Measurements from ENCODE around the gene KIF25. TPM values are rescaled to one million over a fixed set of nuclear protein-coding genes. Genes with fewer than 3 reads are reported as not detected.

The KIF25 gene
- total RNA-seq, 2 donors from 2014 or later, result 0.28 to 0.82 TPM

DNA sequence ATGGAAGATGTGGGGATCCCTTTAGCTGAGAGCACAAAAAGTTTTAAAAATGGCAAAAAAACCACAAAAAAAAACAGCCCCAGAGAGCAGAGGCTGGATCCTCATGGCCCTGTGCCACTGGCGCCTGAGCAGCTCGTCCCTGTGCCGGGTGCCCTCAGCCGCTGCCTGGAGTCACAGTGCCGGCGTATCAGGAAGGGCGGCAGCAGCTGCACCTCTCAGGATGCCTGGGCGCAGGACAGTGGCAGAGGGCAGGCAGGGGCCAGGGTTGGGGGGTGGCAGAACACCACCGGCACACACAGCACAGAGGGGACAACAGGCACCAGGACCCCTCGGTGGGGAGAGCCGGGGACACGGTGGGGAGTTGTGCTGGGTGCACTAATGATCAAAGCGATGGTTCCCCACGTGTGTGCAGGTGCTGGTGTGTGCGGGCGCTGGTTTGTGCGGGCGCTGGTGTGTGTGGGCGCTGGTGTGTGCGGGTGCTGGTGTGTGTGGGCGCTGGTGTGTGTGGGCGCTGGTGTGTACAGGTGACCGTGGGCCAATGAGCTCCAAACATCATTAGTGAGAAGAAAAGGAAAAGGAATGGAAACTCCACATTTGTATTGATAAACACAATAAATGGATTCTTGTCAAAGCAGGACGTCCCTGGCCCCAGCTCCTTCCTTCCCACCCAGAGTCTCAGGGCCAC, 83.1 kb downstream of the KIF25 start:
- Histone ChIP-seq H3K9me3 (no peaks in the 10 kb centered on the region), H3K36me3 (no peaks in the 10 kb centered on the region), H3K27ac (no peak overlapping the region), H3K27me3 (replicated peaks; ENCODE audit: insufficient read depth) (no peaks in the 10 kb centered on the region), H3K4me1 (replicated peaks) (no peaks in the 10 kb centered on the region), H3K4me3 (no peak overlapping the region)
- intact Hi-C loops (cut with DNase I), result no loop called here
- 87% methylated on average over 24 of the region's 24 CpGs for WGBS
- DNase-seq (ENCODE audit: low spot score), result no peak
- TF ChIP-seq, protein P1, sequence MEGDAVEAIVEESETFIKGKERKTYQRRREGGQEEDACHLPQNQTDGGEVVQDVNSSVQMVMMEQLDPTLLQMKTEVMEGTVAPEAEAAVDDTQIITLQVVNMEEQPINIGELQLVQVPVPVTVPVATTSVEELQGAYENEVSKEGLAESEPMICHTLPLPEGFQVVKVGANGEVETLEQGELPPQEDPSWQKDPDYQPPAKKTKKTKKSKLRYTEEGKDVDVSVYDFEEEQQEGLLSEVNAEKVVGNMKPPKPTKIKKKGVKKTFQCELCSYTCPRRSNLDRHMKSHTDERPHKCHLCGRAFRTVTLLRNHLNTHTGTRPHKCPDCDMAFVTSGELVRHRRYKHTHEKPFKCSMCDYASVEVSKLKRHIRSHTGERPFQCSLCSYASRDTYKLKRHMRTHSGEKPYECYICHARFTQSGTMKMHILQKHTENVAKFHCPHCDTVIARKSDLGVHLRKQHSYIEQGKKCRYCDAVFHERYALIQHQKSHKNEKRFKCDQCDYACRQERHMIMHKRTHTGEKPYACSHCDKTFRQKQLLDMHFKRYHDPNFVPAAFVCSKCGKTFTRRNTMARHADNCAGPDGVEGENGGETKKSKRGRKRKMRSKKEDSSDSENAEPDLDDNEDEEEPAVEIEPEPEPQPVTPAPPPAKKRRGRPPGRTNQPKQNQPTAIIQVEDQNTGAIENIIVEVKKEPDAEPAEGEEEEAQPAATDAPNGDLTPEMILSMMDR (IDR thresholded peaks at IDR 0.05), result no peak
- TF ChIP-seq POLR2AphosphoS5 (IDR thresholded peaks at IDR 0.05) (no peak), POLR2A (IDR thresholded peaks at IDR 0.05) (no peak)

DNA sequence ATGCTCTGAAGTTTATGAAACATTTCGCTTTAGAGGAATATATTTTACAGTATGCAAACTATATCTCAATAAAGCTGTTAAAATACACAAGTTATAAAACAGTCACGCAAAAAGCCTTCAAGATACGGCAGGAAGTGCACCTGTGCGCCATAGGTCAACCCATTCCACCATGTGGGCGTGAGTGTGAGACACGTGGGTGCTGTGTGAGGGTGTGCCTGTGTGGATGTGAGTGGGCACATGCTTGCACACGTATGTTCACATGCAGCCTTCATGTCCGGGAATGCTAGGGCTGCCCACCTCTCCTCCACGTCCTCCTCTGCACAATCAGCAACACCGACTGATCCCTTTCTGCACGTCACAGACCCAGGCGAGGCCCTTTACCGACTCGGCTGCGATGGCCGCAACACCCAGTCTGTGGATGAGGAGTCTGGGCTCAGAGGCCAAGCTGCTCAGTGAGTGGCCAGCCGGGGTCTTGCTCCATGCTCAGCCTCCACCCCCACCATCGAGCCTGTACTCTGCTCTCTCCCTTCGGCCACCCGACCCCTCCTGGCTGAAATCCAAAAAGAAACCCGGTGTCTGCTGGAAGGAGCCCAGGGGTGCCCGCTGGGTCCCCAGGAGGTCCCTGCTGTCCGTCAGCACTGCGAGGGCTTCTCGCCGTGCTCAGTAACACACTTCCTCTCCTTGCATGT, 84.5 kb downstream of the KIF25 start:
- H3K9me3 ChIP-seq, result no peaks in the 10 kb centered on the region
- H3K4me3 ChIP-seq, result no peak overlapping the region
- H3K4me1 ChIP-seq (replicated peaks), result no peaks in the 10 kb centered on the region
- no peaks in the 10 kb centered on the region for H3K36me3 ChIP-seq
- no peaks in the 10 kb centered on the region for H3K27me3 ChIP-seq (replicated peaks; ENCODE audit: insufficient read depth)
- 80% methylated on average over 26 of the region's 26 CpGs for WGBS
- no peak overlapping the region for H3K27ac ChIP-seq
- intact Hi-C loops (cut with DNase I), result no loop called here
- TF ChIP-seq POLR2AphosphoS5 (IDR thresholded peaks at IDR 0.05) (no peak), POLR2A (IDR thresholded peaks at IDR 0.05) (no peak)
- TF ChIP-seq, protein P1 (IDR thresholded peaks at IDR 0.05), result no peak
- no peak for DNase-seq (ENCODE audit: low spot score)

DNA sequence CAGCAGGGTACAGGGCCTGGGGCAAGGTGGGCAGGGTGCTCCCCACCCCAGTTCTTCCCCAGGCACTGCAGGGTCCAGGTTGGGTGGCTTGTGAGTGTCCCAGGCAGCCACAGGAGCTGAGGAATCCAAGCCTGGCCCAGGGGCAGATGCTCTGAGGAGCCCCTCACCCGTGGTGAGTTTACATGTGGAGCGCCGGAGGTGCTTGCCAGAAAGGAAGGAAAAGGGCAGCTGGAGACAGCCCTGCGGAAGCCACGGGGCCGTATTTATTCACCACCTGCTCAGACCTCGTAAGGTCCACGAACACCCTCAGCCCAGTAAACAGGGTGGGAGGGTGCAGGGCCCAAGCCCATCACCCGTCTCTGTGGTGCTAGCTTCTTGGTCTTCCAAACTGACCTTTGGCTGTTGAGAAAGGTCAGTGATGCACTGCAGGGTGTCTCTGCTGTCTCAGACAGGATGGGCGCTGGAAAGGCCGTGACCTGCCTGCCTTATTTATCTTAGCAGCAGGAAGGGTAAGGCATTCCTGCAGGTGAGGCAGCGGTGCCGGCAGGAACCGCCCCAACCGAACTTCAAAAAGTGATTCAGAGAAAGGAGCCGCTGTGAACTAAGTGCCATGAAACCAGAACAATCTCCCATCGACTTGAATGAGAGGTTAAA, 85.5 kb downstream of the KIF25 start:
- Histone ChIP-seq H3K36me3 (no peaks in the 10 kb centered on the region), H3K9me3 (no peaks in the 10 kb centered on the region), H3K4me1 (replicated peaks) (no peaks in the 10 kb centered on the region), H3K4me3 (no peak overlapping the region), H3K27ac (no peak overlapping the region), H3K27me3 (replicated peaks; ENCODE audit: insufficient read depth) (no peaks in the 10 kb centered on the region)
- intact Hi-C loops (cut with DNase I), result no loop called here
- no peak for DNase-seq (ENCODE audit: low spot score)
- TF ChIP-seq POLR2AphosphoS5 (IDR thresholded peaks at IDR 0.05), result no peak
- no peak for TF ChIP-seq POLR2A (IDR thresholded peaks at IDR 0.05)
- TF ChIP-seq, protein P1 (IDR thresholded peaks at IDR 0.05), result no peak
- WGBS, result 70% methylated on average over 17 of the region's 17 CpGs

DNA sequence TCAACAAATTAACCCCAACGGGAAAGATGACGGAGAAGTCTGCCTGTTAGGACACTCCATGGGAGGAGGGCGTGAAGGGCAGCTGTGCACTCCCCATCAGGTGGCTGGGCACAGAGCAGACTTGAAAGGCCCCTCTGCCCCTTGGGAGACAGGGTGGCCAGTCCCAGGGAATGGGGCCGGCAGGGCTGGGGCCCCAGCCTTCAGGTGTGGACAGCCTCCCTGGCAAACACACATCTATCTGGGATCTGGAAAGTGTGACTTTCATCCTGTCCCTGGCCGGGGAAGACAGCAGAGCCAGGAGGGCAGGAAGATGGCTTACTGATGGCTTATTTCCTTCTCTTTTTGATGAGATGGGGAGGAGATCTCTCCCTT, 86.0 kb downstream of the KIF25 start:
- TF ChIP-seq, protein P1 (IDR thresholded peaks at IDR 0.05), result no peak
- TF ChIP-seq POLR2AphosphoS5 (IDR thresholded peaks at IDR 0.05), result no peak
- TF ChIP-seq POLR2A (IDR thresholded peaks at IDR 0.05), result no peak
- Histone ChIP-seq H3K27me3 (replicated peaks; ENCODE audit: insufficient read depth) (no peaks in the 10 kb centered on the region), H3K4me3 (no peak overlapping the region), H3K4me1 (replicated peaks) (no peaks in the 10 kb centered on the region), H3K36me3 (no peaks in the 10 kb centered on the region), H3K27ac (no peak overlapping the region), H3K9me3 (no peaks in the 10 kb centered on the region)
- no peak for DNase-seq (ENCODE audit: low spot score)
- intact Hi-C loops (cut with DNase I), result no loop called here
- WGBS, result 59% methylated on average over 5 of the region's 5 CpGs
